CD4-positive, alpha-beta T cell (primary cell): ENCODE results near the gene SRSF7. TPM values are rescaled to one million over a fixed set of nuclear protein-coding genes. Genes with fewer than 3 reads are reported as not detected.

Experiments used
- ATAC-seq: fragments of 200-7000 bp; cut with Tn5 transposase; one replicate; pipeline ENCODE4 v1.10.0; 2022; ENCODE audit warnings: mild to moderate bottlenecking; ENCODE audit not compliant: poor library complexity
- CTCF ChIA-PET: fragments of 350-600 bp; sonication (Branson Sonifier 250); formaldehyde crosslinking; loops from one replicate; lab custom pipeline; 2021; ENCODE audit warnings: antibody characterized with exemption, inconsistent platforms; lab: Charles Lee
- POLR2A ChIA-PET: fragments of 350-600 bp; sonication (Branson Sonifier 250); formaldehyde crosslinking; loops from one replicate; lab custom pipeline; 2021; ENCODE audit warnings: antibody characterized with exemption, inconsistent platforms; lab: Charles Lee
- DNase-seq, 14 experiments: peaks; one replicate each; pipeline ENCODE4 v3.0.0-alpha.2; 2013 to 2020; ENCODE audit warnings: mixed read lengths in 2 of 14
- H3K27ac ChIP-seq, 2 donors: one replicate each; pipeline versions ENCODE4 v1.5.1 to v1.7.0; 2013; ENCODE audit warnings: low read length in 2 of 2, low read depth in 1 of 2, mild to moderate bottlenecking in 1 of 2
- H3K27me3 ChIP-seq, 2 experiments: 1 replicate in 1 of 2; 2 replicates in 1 of 2; pipeline versions ENCODE4 v1.6.1 to v1.7.0; 2013; ENCODE audit warnings: low read length in 2 of 2, control low read depth in 1 of 2, mild to moderate bottlenecking in 1 of 2, moderate library complexity in 1 of 2; ENCODE audit not compliant: insufficient read depth in 2 of 2, control insufficient read depth in 1 of 2
- H3K36me3 ChIP-seq: one replicate; pipeline ENCODE4 v1.6.1; 2013; ENCODE audit warnings: low read length, control low read depth; ENCODE audit not compliant: insufficient read depth
- H3K4me1 ChIP-seq: one replicate; pipeline ENCODE4 v1.6.1; 2013; ENCODE audit warnings: low read length, control low read depth; ENCODE audit not compliant: insufficient read depth
- H3K4me3 ChIP-seq: one replicate; pipeline ENCODE4 v1.5.1; 2013; ENCODE audit warnings: mild to moderate bottlenecking, low read length, moderate library complexity
- H3K9me3 ChIP-seq, 2 experiments: 1 replicate in 1 of 2; 2 replicates in 1 of 2; pipeline versions ENCODE4 v1.6.1 to v1.7.0; 2013; ENCODE audit warnings: low read length in 2 of 2, mild to moderate bottlenecking in 2 of 2, control low read depth in 1 of 2, moderate library complexity in 1 of 2; ENCODE audit not compliant: control insufficient read depth in 1 of 2, insufficient read depth in 1 of 2
- H3K27ac Mint-ChIP-seq: one replicate; pipeline ENCODE4 v1.8.0; 2020; ENCODE audit warnings: mixed read lengths
- H3K27me3 Mint-ChIP-seq: one replicate; pipeline ENCODE4 v1.8.0; 2021; ENCODE audit warnings: mixed read lengths
- H3K36me3 Mint-ChIP-seq: one replicate; pipeline ENCODE4 v1.8.0; 2021; ENCODE audit warnings: low read depth, mixed read lengths
- H3K4me1 Mint-ChIP-seq: one replicate; pipeline ENCODE4 v1.8.0; 2021; ENCODE audit warnings: low read depth, mixed read lengths
- H3K4me3 Mint-ChIP-seq: one replicate; pipeline ENCODE4 v1.8.0; 2020; ENCODE audit warnings: mild to moderate bottlenecking, mixed read lengths
- H3K9me3 Mint-ChIP-seq: one replicate; pipeline ENCODE4 v1.8.0; 2020; ENCODE audit warnings: mixed read lengths
- CTCF ChIP-seq: fragments of 200-600 bp; IDR thresholded peaks from one replicate; pipeline ENCODE4 v1.8.0; 2022; ENCODE audit warnings: antibody characterized with exemption, mild to moderate bottlenecking
- intact Hi-C, 2 experiments: fragments of 100-400 bp; cut with DNase I in 1 of 2; cut with micrococcal nuclease in 1 of 2; formaldehyde crosslinking; loops; one replicate each; pipeline versions ENCODE4 v1.15.1 to v1.9.0; 2023 to 2025; cut with DNase I, micrococcal nuclease
- total RNA-seq, 174 experiments: library from RNA in 2 of 174; stranded (reverse) in 2 of 174; gene quantifications; one replicate each; pipeline ENCODE4 v1.2.3 and lab custom pipeline; 2021 to 2026

The SRSF7 gene
- total RNA-seq, 2 experiments from 2014 or later: 550 to 557 TPM

GRCh38 chr2:38748943-38749804 lies 2.0 kb downstream of the SRSF7 start:
- H3K27ac Mint-ChIP-seq: peak overlapping the region; percentile 94
- intact Hi-C loops: loop anchor here in 1 of 2 experiments (10.0 kb wide), 1 partner anchor 1664 kb away; the partner anchor contains the start of genes GPATCH11 and HEATR5B
- DNase-seq (peak in 3 of 14 experiments; percentile 43 to 54 (median 48)), ATAC-seq (no peak)
- peaks cover 4% of the 10 kb centered on the region for H3K27me3 Mint-ChIP-seq
- peaks cover 80% of the 10 kb centered on the region for H3K36me3 Mint-ChIP-seq
- peaks cover 60% of the 10 kb centered on the region for H3K36me3 ChIP-seq
- no peak for TF ChIP-seq CTCF
- H3K4me3 Mint-ChIP-seq: peak overlapping the region; percentile 99
- ChIA-PET CTCF (interaction anchor here (1.9 kb wide), 1 partner anchor 146 kb away, joined by 7 read pairs; no protein-coding TSS in a partner anchor), POLR2A (interaction anchor here (0.6 to 3.9 kb wide), 7 partner anchors 9 to 167 kb away, joined by 3 to 136 read pairs (median 31); partner anchors contain the start of gene HNRNPLL)
- no peaks in the 10 kb centered on the region for H3K9me3 ChIP-seq
- H3K4me3 ChIP-seq: peak overlapping the region; percentile 92
- H3K4me1 Mint-ChIP-seq: peaks cover 77% of the 10 kb centered on the region
- peaks cover 43% of the 10 kb centered on the region for H3K4me1 ChIP-seq
- H3K9me3 Mint-ChIP-seq: no peaks in the 10 kb centered on the region
- no peaks in the 10 kb centered on the region for H3K27me3 ChIP-seq
- peak overlapping the region; percentile 24 to 63 for H3K27ac ChIP-seq

- ChIA-PET POLR2A (interaction anchor here (1.0 to 3.9 kb wide), 4 partner anchors 15 to 167 kb away, joined by 3 to 38 read pairs (median 11); partner anchors contain the start of gene HNRNPLL), CTCF (interaction anchor here (1.9 kb wide), 1 partner anchor 145 kb away, joined by 7 read pairs; no protein-coding TSS in a partner anchor)
- Histone ChIP-seq H3K4me3 (peak overlapping the region; percentile 92), H3K9me3 (no peaks in the 10 kb centered on the region), H3K27me3 (no peaks in the 10 kb centered on the region), H3K27ac (peak overlapping the region; percentile 43 to 49), H3K36me3 (peaks cover 68% of the 10 kb centered on the region), H3K4me1 (peaks cover 36% of the 10 kb centered on the region)
- ATAC-seq (no peak), DNase-seq (peak in 2 of 14 experiments; percentile 24 to 27)
- Mint-ChIP-seq H3K4me3 (peak overlapping the region; percentile 99), H3K27me3 (peaks cover 4% of the 10 kb centered on the region), H3K36me3 (peaks cover 88% of the 10 kb centered on the region), H3K27ac (peak overlapping the region; percentile 94), H3K9me3 (no peaks in the 10 kb centered on the region), H3K4me1 (peaks cover 80% of the 10 kb centered on the region)
- TF ChIP-seq CTCF: no peak
- intact Hi-C loops: loop anchor here in 1 of 2 experiments (10.0 kb wide), 1 partner anchor 1664 kb away; the partner anchor contains the start of genes GPATCH11 and HEATR5B
Measured at GRCh38 chr2:38748391-38748790, 2.8 kb downstream of the SRSF7 start.

GRCh38 chr2:38747819-38748218 lies 3.3 kb downstream of the SRSF7 start:
- CTCF ChIA-PET: interaction anchor here (1.4 to 1.9 kb wide), 2 partner anchors 144 to 184 kb away, joined by 5 to 7 read pairs; no protein-coding TSS in a partner anchor
- no peaks in the 10 kb centered on the region for H3K9me3 ChIP-seq
- H3K9me3 Mint-ChIP-seq: no peaks in the 10 kb centered on the region

More at GRCh38 chr2:38747819-38748218, 3.3 kb downstream of the SRSF7 start:
- Mint-ChIP-seq H3K36me3 (peaks cover 91% of the 10 kb centered on the region), H3K4me3 (peak overlapping the region; percentile 99), H3K4me1 (peaks cover 81% of the 10 kb centered on the region), H3K27ac (peak overlapping the region; percentile 94), H3K27me3 (peaks cover 4% of the 10 kb centered on the region)
- TF ChIP-seq CTCF: no peak
- peaks cover 35% of the 10 kb centered on the region for H3K4me1 ChIP-seq
- H3K27me3 ChIP-seq: no peaks in the 10 kb centered on the region
- intact Hi-C loops: loop anchor here in 1 of 2 experiments (10.0 kb wide), 1 partner anchor 1663 kb away; the partner anchor contains the start of genes GPATCH11 and HEATR5B
- H3K27ac ChIP-seq: peak overlapping the region; percentile 43 to 49
- POLR2A ChIA-PET: interaction anchor here (1.0 to 3.5 kb wide), 5 partner anchors 38 to 166 kb away, joined by 3 to 15 read pairs (median 4); partner anchors contain the start of gene HNRNPLL
- H3K36me3 ChIP-seq: peaks cover 73% of the 10 kb centered on the region
- peak overlapping the region; percentile 2 for H3K4me3 ChIP-seq
- DNase-seq (no peak), ATAC-seq (no peak)
